Lung (tissue), 12 donors: Measurements from ENCODE around the gene XPR1. TPM values are rescaled to one million over a fixed set of nuclear protein-coding genes. Genes with fewer than 3 reads are reported as not detected.

ENCODE experiments used
- ATAC-seq: fragments of 200-7000 bp; cut with Tn5 transposase; one replicate; pipeline ENCODE4 v1.9.1; 2020; ENCODE audit warnings: moderate number of reproducible peaks; ENCODE audit not compliant: insufficient read depth, low FRiP score
- DNase-seq, 3 donors: peaks; one replicate each; pipeline ENCODE4 v3.0.0-alpha.2; 2013 to 2017
- H3K27ac ChIP-seq, 2 donors: one replicate each; pipeline ENCODE4 v1.5.1; 2013; ENCODE audit warnings: mild to moderate bottlenecking in 2 of 2, moderate library complexity in 2 of 2, control low read depth in 1 of 2, inconsistent platforms in 1 of 2, low read depth in 1 of 2, low read length in 1 of 2
- H3K27me3 ChIP-seq, 3 donors: one replicate each; pipeline ENCODE4 v1.5.1; 2013; ENCODE audit warnings: low read length in 2 of 3; ENCODE audit not compliant: control insufficient read depth in 3 of 3, insufficient read depth in 3 of 3
- H3K36me3 ChIP-seq, 4 donors: one replicate each; pipeline ENCODE4 v1.5.1; 2013; ENCODE audit warnings: low read length in 4 of 4, mild to moderate bottlenecking in 1 of 4, moderate library complexity in 1 of 4; ENCODE audit not compliant: control insufficient read depth in 4 of 4, insufficient read depth in 4 of 4
- H3K4me1 ChIP-seq, 5 donors: one replicate each; pipeline ENCODE4 v1.5.1; 2013; ENCODE audit warnings: low read length in 5 of 5, mild to moderate bottlenecking in 2 of 5, moderate library complexity in 1 of 5; ENCODE audit not compliant: control insufficient read depth in 5 of 5, insufficient read depth in 5 of 5
- H3K4me3 ChIP-seq: one replicate; pipeline ENCODE4 v1.5.1; 2013; ENCODE audit warnings: mild to moderate bottlenecking, control low read depth, moderate library complexity
- H3K9ac ChIP-seq, 2 donors: one replicate each; pipeline ENCODE4 v1.5.1; 2013; ENCODE audit warnings: low read length in 2 of 2, control low read depth in 1 of 2; ENCODE audit not compliant: insufficient read depth in 1 of 2
- H3K9me3 ChIP-seq, 4 donors: one replicate each; pipeline ENCODE4 v1.5.1; 2013; ENCODE audit warnings: low read length in 3 of 4, mild to moderate bottlenecking in 1 of 4, moderate library complexity in 1 of 4; ENCODE audit not compliant: control insufficient read depth in 4 of 4, insufficient read depth in 3 of 4
- CTCF ChIP-seq: IDR thresholded peaks from 2 replicates; pipeline ENCODE4 v1.5.1; 2012; ENCODE audit warnings: mild to moderate bottlenecking; ENCODE audit errors: control extremely low read depth, extremely low read depth
- WGBS, 2 donors: extraction: QIAGEN DNeasy Blood & Tissue Kit; methylation state at CpG; one replicate each; pipeline ENCODE4 v1.1.7; 2013; 5-methylcytosine and 5-hydroxymethylcytosine counted together
- polyA plus RNA-seq, 2 donors: library from polyadenylated mRNA; stranded (reverse); fragments of 200-250 nt; gene quantifications; one replicate each; pipeline ENCODE4 v1.2.1, GENCODE V29; 2013
- total RNA-seq, 2 donors: library from RNA; depleted of rRNA in 1 of 2; stranded (reverse); fragments of >200 nt in 1 of 2; gene quantifications; one replicate each; pipeline ENCODE4 v1.2.1, GENCODE V29; 2014 to 2021
- donor health status: control.
- donor health status: control.
- donor health status: Bipolar disorder and iron deficiency.
- donor health status: healthy.
- donor health status: DM: yes; HTN: yes; CAD: no.

The XPR1 gene
- total and polyA plus RNA-seq, 4 donors = 7.4 to 44.0 (median 21.9) TPM

GRCh38 chr1:180626711-180627110 lies 5.1 kb upstream of the XPR1 start:
- no peak for TF ChIP-seq CTCF
- Histone ChIP-seq H3K9me3 (no peaks in the 10 kb centered on the region), H3K4me1 (no peaks in the 10 kb centered on the region), H3K27me3 (no peaks in the 10 kb centered on the region), H3K27ac (no peak overlapping the region), H3K4me3 (no peak overlapping the region), H3K9ac (no peak overlapping the region), H3K36me3 (no peaks in the 10 kb centered on the region)
- 66 to 85% methylated on average over 1 of the region's 1 CpG for WGBS, 2 donors
- DNase-seq = no peak
- no peak for ATAC-seq

GRCh38 chr1:180627411-180627810 lies 4.4 kb upstream of the XPR1 start:
- no peak for ATAC-seq
- Histone ChIP-seq H3K27ac (no peak overlapping the region), H3K9ac (no peak overlapping the region), H3K4me1 (no peaks in the 10 kb centered on the region), H3K9me3 (no peaks in the 10 kb centered on the region), H3K4me3 (no peak overlapping the region), H3K27me3 (no peaks in the 10 kb centered on the region), H3K36me3 (peaks cover 0 to 3% (median 0%) of the 10 kb centered on the region in 4 donors)
- DNase-seq = no peak
- TF ChIP-seq CTCF = no peak
- 94 to 100% methylated on average over 1 of the region's 1 CpG for WGBS, 2 donors

GRCh38 chr1:180628646-180629045 lies 3.2 kb upstream of the XPR1 start:
- TF ChIP-seq CTCF = no peak
- Histone ChIP-seq H3K27me3 (no peaks in the 10 kb centered on the region), H3K4me3 (no peak overlapping the region), H3K9me3 (no peaks in the 10 kb centered on the region), H3K4me1 (peaks cover 0 to 9% (median 0%) of the 10 kb centered on the region in 5 donors), H3K36me3 (peaks cover 0 to 3% (median 0%) of the 10 kb centered on the region in 4 donors), H3K27ac (no peak overlapping the region), H3K9ac (no peak overlapping the region)
- DNase-seq (no peak), ATAC-seq (no peak)
- WGBS, 2 donors = 75 to 87% methylated on average over 1 of the region's 1 CpG
